ENCODE measurements around the gene JCHAIN.
"Not testable (repeated sequence)": the region's sequence is repeated elsewhere in the genome, so short reads cannot be mapped to it uniquely, and the experiment has no call there.

The JCHAIN gene

GRCh38 chr4:70671091-70671490, 4.8 kb upstream of the JCHAIN start:
- TF ChIP-seq, protein P1, sequence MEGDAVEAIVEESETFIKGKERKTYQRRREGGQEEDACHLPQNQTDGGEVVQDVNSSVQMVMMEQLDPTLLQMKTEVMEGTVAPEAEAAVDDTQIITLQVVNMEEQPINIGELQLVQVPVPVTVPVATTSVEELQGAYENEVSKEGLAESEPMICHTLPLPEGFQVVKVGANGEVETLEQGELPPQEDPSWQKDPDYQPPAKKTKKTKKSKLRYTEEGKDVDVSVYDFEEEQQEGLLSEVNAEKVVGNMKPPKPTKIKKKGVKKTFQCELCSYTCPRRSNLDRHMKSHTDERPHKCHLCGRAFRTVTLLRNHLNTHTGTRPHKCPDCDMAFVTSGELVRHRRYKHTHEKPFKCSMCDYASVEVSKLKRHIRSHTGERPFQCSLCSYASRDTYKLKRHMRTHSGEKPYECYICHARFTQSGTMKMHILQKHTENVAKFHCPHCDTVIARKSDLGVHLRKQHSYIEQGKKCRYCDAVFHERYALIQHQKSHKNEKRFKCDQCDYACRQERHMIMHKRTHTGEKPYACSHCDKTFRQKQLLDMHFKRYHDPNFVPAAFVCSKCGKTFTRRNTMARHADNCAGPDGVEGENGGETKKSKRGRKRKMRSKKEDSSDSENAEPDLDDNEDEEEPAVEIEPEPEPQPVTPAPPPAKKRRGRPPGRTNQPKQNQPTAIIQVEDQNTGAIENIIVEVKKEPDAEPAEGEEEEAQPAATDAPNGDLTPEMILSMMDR (IDR thresholded peaks at IDR 0.05; ENCODE audit: insufficient read depth, low read length, poor library complexity, severe bottlenecking), result no peak
- TF ChIP-seq EZH2phosphoT487 (conservative IDR thresholded peaks at IDR 0.05; ENCODE audit: low read length), result no peak
- Histone ChIP-seq H3K79me2 (ENCODE audit: insufficient read depth, low read length) (peaks cover 3% of the 10 kb centered on the region), H3K36me3 (ENCODE audit: low read length) (no peaks in the 10 kb centered on the region), H3F3A (ENCODE audit: insufficient read depth) (peaks cover 28% of the 10 kb centered on the region; the same call in 1 of the 2 replicates), H4K20me1 (ENCODE audit: low read depth, low read length) (no peaks in the 10 kb centered on the region), H3K4me2 (ENCODE audit: low read depth, low read length, poor library complexity, severe bottlenecking) (no peak overlapping the region), H3K27me3 (ENCODE audit: low read length) (no peaks in the 10 kb centered on the region), H2AFZ (ENCODE audit: low read depth, low read length, severe bottlenecking) (no peak overlapping the region), H3K9ac (ENCODE audit: low read length) (no peak overlapping the region), H3K9me2 (replicated peaks; ENCODE audit: insufficient read depth, low read length) (no peaks in the 10 kb centered on the region), H3K9me3 (ENCODE audit: insufficient read depth, low read length) (no peaks in the 10 kb centered on the region), H3K27ac (ENCODE audit: low read depth, low read length) (peak overlapping the region; percentile 44), H3K4me3 (ENCODE audit: insufficient read depth, low read length, poor library complexity, severe bottlenecking) (no peak overlapping the region)

DNA sequence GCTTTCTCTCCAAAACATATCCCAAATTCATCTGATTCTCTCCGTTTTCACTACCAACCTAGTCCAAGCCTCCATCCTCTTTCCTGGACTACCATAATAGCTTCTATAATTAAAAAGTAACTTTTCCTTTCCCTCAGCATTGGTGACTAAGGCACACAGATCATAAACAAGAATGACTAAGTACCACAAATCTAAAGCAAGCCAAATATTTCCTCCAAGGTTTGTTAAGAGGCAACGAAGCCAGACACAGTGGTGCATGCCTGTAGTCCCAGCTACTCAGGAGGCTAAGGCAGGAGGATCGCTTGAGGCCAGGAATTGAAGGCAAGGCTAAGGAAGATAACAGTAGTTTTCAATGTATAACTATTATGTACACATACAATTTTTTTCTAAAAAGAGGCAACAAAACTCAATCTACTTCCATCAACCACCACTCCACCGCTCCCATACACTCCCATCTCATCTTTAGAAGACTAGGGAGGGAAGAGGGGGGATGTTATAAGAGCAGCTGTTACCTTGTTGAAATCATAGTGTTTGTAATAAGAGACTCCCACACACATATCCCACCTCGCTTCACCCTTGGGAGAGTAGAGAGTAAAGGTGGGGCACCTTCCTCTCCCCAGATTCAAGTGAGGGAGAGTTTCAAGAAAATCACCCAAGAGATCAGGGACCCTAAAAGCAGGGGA, 4.2 kb upstream of the JCHAIN start:
- TF ChIP-seq EZH2phosphoT487 (conservative IDR thresholded peaks at IDR 0.05; ENCODE audit: low read length), result no peak
- TF ChIP-seq, protein P1 (IDR thresholded peaks at IDR 0.05; ENCODE audit: insufficient read depth, low read length, poor library complexity, severe bottlenecking), result no peak
- H3K27me3 ChIP-seq (ENCODE audit: low read length), result no peaks in the 10 kb centered on the region
- H3K9me3 ChIP-seq (ENCODE audit: insufficient read depth, low read length), result no peaks in the 10 kb centered on the region
- no peak overlapping the region for H3K4me3 ChIP-seq (ENCODE audit: insufficient read depth, low read length, poor library complexity, severe bottlenecking)
- H3K36me3 ChIP-seq (ENCODE audit: low read length), result no peaks in the 10 kb centered on the region
- peak overlapping the region; percentile 44 for H3K27ac ChIP-seq (ENCODE audit: low read depth, low read length)
- H3K4me2 ChIP-seq (ENCODE audit: low read depth, low read length, poor library complexity, severe bottlenecking), result no peak overlapping the region
- H3F3A ChIP-seq (ENCODE audit: insufficient read depth), result peaks cover 27% of the 10 kb centered on the region; the same call in 1 of the 2 replicates
- H2AFZ ChIP-seq (ENCODE audit: low read depth, low read length, severe bottlenecking), result no peak overlapping the region
- no peak overlapping the region for H3K9ac ChIP-seq (ENCODE audit: low read length)
- H3K79me2 ChIP-seq (ENCODE audit: insufficient read depth, low read length), result peaks cover 10% of the 10 kb centered on the region
- H3K9me2 ChIP-seq (replicated peaks; ENCODE audit: insufficient read depth, low read length), result no peaks in the 10 kb centered on the region
- no peaks in the 10 kb centered on the region for H4K20me1 ChIP-seq (ENCODE audit: low read depth, low read length)

GRCh38 chr4:70667740-70668535, 1.6 kb upstream of the JCHAIN start:
- Histone ChIP-seq H3K9me3 (ENCODE audit: insufficient read depth, low read length) (no peaks in the 10 kb centered on the region), H3K27ac (ENCODE audit: low read depth, low read length) (peak overlapping the region; percentile 89), H3K9ac (ENCODE audit: low read length) (peak overlapping the region; percentile 49), H3K79me2 (ENCODE audit: insufficient read depth, low read length) (peaks cover 32% of the 10 kb centered on the region), H3K36me3 (ENCODE audit: low read length) (peaks cover 10% of the 10 kb centered on the region), H3K4me3 (ENCODE audit: insufficient read depth, low read length, poor library complexity, severe bottlenecking) (peak overlapping the region; percentile 18), H3K9me2 (replicated peaks; ENCODE audit: insufficient read depth, low read length) (no peaks in the 10 kb centered on the region), H2AFZ (ENCODE audit: low read depth, low read length, severe bottlenecking) (no peak overlapping the region), H4K20me1 (ENCODE audit: low read depth, low read length) (no peaks in the 10 kb centered on the region), H3K27me3 (ENCODE audit: low read length) (no peaks in the 10 kb centered on the region), H3K4me2 (ENCODE audit: low read depth, low read length, poor library complexity, severe bottlenecking) (peak overlapping the region; percentile 74), H3F3A (ENCODE audit: insufficient read depth) (peaks cover 15% of the 10 kb centered on the region; the same call in 1 of the 2 replicates)
- TF ChIP-seq, protein P1 (IDR thresholded peaks at IDR 0.05; ENCODE audit: insufficient read depth, low read length, poor library complexity, severe bottlenecking), result no peak
- TF ChIP-seq EZH2phosphoT487 (conservative IDR thresholded peaks at IDR 0.05; ENCODE audit: low read length), result no peak

GRCh38 chr4:70661309-70661922, 4.9 kb downstream of the JCHAIN start:
- peak overlapping the region; percentile 25 for H3K9ac ChIP-seq (ENCODE audit: low read length)
- H3K27ac ChIP-seq (ENCODE audit: low read depth, low read length), result peak overlapping the region; percentile 89
- not testable (repeated sequence) for H3K9me2 ChIP-seq (replicated peaks; ENCODE audit: insufficient read depth, low read length); H3K9me3 ChIP-seq (ENCODE audit: insufficient read depth, low read length); H2AFZ ChIP-seq (ENCODE audit: low read depth, low read length, severe bottlenecking); H3K27me3 ChIP-seq (ENCODE audit: low read length); H4K20me1 ChIP-seq (ENCODE audit: low read depth, low read length)
- peaks cover 79% of the 10 kb centered on the region for H3K79me2 ChIP-seq (ENCODE audit: insufficient read depth, low read length)
- H3K36me3 ChIP-seq (ENCODE audit: low read length), result peaks cover 23% of the 10 kb centered on the region
- peak overlapping the region; percentile 40 for H3K4me3 ChIP-seq (ENCODE audit: insufficient read depth, low read length, poor library complexity, severe bottlenecking)
- H3K4me2 ChIP-seq (ENCODE audit: low read depth, low read length, poor library complexity, severe bottlenecking), result peak overlapping the region; percentile 74
- peaks cover 35% of the 10 kb centered on the region for H3F3A ChIP-seq (ENCODE audit: insufficient read depth)

All from SU-DHL-6 (cell line).